Kidney (tissue), 14 donors: ENCODE results near the gene FGGY. TPM values are rescaled to one million over a fixed set of nuclear protein-coding genes. Genes with fewer than 3 reads are reported as not detected.

Source experiments
- DNase-seq, 5 donors: peaks; one replicate each; pipeline ENCODE4 v3.0.0-alpha.2; 2013 to 2020
- FAIRE-seq: peaks from 2 replicates; lab custom pipeline; 2012; peaks lifted over from hg19 to GRCh38; lab: Jason Lieb, UNC
- H3K27ac ChIP-seq, 2 donors: one replicate each; pipeline ENCODE4 v1.7.0; 2013; ENCODE audit warnings: low read depth in 2 of 2, low read length in 2 of 2, inconsistent platforms in 1 of 2
- H3K27me3 ChIP-seq: one replicate; pipeline ENCODE4 v1.7.1; 2013; ENCODE audit warnings: low read length, inconsistent platforms; ENCODE audit not compliant: control insufficient read depth, insufficient read depth
- H3K36me3 ChIP-seq, 3 donors: one replicate each; pipeline versions ENCODE4 v1.7.0 to v1.7.1; 2013; ENCODE audit warnings: low read length in 3 of 3, control low read depth in 1 of 3, inconsistent platforms in 1 of 3; ENCODE audit not compliant: insufficient read depth in 3 of 3, control insufficient read depth in 2 of 3
- H3K4me1 ChIP-seq, 3 donors: one replicate each; pipeline versions ENCODE4 v1.7.0 to v1.7.1; 2013; ENCODE audit warnings: low read length in 3 of 3, inconsistent platforms in 1 of 3, low read depth in 1 of 3; ENCODE audit not compliant: control insufficient read depth in 2 of 3, insufficient read depth in 2 of 3
- H3K4me3 ChIP-seq, 3 donors: one replicate each; pipeline versions ENCODE4 v1.7.0 to v1.8.1; 2013; ENCODE audit warnings: low read length in 3 of 3, control low read depth in 1 of 3, inconsistent platforms in 1 of 3
- H3K9ac ChIP-seq, 3 donors: one replicate each; pipeline versions ENCODE4 v1.7.0 to v1.7.1; 2013; ENCODE audit warnings: low read length in 3 of 3, control low read depth in 1 of 3, inconsistent platforms in 1 of 3
- H3K9me3 ChIP-seq, 3 donors: one replicate each; pipeline versions ENCODE4 v1.7.0 to v1.7.1; 2013; ENCODE audit warnings: low read length in 3 of 3, control low read depth in 1 of 3, inconsistent platforms in 1 of 3; ENCODE audit not compliant: control insufficient read depth in 2 of 3, insufficient read depth in 1 of 3
- intact Hi-C: fragments of 100-400 bp; cut with DNase I; formaldehyde crosslinking; loops from one replicate; pipeline ENCODE4 v1.11.1; 2022
- microRNA-seq: library from miRNA; unstranded; fragments of <30 nt; microRNA quantifications from one replicate; pipeline ENCODE4 v1.2.0, GENCODE V29; 2020
- polyA plus RNA-seq: library from polyadenylated mRNA; stranded (reverse); fragments of 350-450 nt; fragmentation: Illumina TruSeq; extraction: RNeasy Lipid Tissue Mini Kit (QIAGEN cat#74804); gene quantifications from one replicate; pipeline ENCODE4 v1.2.3, GENCODE V29; 2014; ENCODE audit warnings: low read depth, low replicate concordance; ENCODE audit not compliant: insufficient read depth
- total RNA-seq: library from RNA; stranded (reverse); fragmentation: NEBNext Ultra II Directional; extraction: Animal tissue kit (Norgen Biotek cat#: 25700); gene quantifications from one replicate; pipeline ENCODE4 v1.2.1, GENCODE V29; 2021
- TF ChIP-seq, protein P1 (sequence below): IDR thresholded peaks from 3 replicates; pipeline ENCODE4 v1.5.1; 2012; ENCODE audit warnings: mild to moderate bottlenecking, moderate library complexity, borderline replicate concordance; ENCODE audit not compliant: insufficient read depth; ENCODE audit errors: extremely low read depth
- donor health status: control.
- donor health status: control.
- donor health status: control.
- donor health status: control.
- donor health status: control.
- donor health status: DM: yes; HTN: yes; CAD: no.
- donor health status: Normal renal cell carcinoma (clear cell type).

The FGGY gene
- total and polyA plus RNA-seq, 2 donors from 2014 or later: 11.2 to 31.0 TPM

DNA sequence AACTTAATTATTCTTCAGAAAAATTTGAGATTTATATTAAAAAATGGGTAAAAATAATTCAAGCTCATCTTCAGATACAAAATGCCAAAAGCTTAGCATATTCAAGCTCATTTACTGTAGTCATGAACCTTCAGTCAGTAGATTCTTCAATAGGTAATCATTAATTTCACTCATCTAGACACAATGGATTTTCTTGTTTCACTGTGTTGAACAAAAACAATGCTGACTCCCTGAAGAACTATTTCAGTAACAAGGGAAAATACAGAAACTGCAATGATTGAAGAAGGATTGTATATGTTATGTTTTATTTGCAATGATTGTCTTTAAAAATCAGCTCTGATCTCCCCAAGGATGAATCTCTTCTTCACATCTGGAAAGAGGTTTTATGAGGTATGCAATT, 508.7 kb downstream of the FGGY start:
- Histone ChIP-seq H3K4me1 (peaks cover 0 to 5% (median 0%) of the 10 kb centered on the region in 3 donors), H3K9me3 (no peaks in the 10 kb centered on the region), H3K9ac (no peak overlapping the region), H3K27ac (no peak overlapping the region), H3K4me3 (no peak overlapping the region), H3K36me3 (no peaks in the 10 kb centered on the region), H3K27me3 (no peaks in the 10 kb centered on the region)
- TF ChIP-seq, protein P1, sequence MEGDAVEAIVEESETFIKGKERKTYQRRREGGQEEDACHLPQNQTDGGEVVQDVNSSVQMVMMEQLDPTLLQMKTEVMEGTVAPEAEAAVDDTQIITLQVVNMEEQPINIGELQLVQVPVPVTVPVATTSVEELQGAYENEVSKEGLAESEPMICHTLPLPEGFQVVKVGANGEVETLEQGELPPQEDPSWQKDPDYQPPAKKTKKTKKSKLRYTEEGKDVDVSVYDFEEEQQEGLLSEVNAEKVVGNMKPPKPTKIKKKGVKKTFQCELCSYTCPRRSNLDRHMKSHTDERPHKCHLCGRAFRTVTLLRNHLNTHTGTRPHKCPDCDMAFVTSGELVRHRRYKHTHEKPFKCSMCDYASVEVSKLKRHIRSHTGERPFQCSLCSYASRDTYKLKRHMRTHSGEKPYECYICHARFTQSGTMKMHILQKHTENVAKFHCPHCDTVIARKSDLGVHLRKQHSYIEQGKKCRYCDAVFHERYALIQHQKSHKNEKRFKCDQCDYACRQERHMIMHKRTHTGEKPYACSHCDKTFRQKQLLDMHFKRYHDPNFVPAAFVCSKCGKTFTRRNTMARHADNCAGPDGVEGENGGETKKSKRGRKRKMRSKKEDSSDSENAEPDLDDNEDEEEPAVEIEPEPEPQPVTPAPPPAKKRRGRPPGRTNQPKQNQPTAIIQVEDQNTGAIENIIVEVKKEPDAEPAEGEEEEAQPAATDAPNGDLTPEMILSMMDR: no peak
- intact Hi-C loops: no loop called here
- DNase-seq (no peak), FAIRE-seq (no peak)

Small RNA genes within 50 kb of the gene (microRNA-seq; reads per million reads assigned to microRNA genes)
- gene MIR4711: not detected
